Embryonic facial prominence (tissue), 1 donor: ENCODE measurements around the gene SCNN1A.

Experiments used
- DNase-seq: peaks from one replicate; pipeline ENCODE4 v3.0.0-alpha.2; 2016; ENCODE audit errors: extremely low spot score

The SCNN1A gene

DNA sequence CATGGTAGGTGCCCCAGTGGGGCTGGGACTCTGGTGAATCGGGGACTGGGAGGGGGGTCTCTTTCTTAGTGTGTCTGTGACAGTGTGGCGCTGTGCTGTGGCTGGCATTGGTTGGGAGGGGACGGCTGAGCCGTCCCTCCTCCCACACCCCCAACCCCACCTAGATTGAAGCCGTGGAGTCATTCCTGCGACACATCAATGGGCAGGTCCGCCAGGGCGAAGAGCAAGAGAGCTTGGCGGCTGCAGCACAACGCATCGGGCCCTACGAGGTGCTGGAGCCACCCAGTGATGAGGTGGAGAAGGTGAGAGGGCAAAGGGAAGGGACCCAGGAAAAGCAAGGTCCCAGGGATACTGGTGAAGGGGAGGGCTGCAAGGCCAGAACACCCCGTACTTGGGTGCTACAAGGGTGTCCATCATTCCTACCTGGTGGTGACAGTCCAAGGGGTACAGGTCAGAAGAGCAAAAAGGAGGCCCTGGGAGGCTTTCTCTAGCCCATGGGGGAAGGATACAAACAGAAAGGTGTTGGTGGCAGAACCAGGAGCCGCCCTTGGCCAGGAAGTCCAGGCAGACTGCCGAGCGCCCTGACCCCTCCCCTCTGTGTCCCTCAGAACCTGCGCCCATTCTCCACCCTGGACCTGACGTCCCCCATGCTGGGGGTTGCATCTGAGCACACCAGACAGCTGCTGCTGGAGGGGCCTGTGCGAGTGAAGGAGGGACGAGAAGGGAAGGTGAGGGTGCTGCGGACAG is 57.5 kb downstream of the SCNN1A start:
- DNase-seq: no peak

DNA sequence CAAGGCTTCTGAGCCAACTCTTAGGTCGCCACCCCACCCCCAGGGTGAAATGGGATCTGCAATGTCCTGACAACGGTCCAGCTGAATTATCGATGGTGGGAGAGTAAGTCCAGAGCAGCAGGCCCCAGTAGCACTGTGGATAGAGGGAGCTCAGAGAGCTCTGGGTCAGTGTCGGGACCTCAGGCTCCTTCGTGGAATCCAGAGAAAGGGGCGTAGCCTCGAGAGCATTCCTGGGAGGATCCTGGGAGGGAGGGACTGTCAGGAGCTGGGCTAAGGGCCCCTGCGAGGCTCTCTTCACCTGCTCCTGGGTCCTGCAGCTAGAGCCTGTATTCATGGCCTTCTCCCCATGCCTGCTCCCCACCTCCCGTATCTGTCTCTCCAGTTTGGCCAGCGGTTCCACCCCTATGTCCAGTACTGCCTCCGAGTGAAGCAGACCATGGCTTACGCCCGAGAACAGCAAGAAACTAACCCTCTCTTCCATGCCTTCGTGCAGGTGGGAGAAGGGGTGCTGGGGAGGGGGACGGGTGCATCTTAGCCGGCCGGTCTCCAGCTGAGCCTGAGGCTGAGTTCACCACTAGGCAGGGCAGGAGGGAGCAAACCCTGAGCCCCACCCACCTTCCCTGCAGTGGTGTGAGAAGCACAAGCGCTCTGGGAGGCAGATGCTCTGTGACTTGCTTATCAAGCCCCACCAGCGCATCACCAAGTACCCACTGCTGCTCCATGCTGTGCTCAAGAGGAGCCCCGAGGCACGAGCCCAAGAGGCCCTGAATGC is 58.3 kb downstream of the SCNN1A start:
- no peak for DNase-seq

DNA sequence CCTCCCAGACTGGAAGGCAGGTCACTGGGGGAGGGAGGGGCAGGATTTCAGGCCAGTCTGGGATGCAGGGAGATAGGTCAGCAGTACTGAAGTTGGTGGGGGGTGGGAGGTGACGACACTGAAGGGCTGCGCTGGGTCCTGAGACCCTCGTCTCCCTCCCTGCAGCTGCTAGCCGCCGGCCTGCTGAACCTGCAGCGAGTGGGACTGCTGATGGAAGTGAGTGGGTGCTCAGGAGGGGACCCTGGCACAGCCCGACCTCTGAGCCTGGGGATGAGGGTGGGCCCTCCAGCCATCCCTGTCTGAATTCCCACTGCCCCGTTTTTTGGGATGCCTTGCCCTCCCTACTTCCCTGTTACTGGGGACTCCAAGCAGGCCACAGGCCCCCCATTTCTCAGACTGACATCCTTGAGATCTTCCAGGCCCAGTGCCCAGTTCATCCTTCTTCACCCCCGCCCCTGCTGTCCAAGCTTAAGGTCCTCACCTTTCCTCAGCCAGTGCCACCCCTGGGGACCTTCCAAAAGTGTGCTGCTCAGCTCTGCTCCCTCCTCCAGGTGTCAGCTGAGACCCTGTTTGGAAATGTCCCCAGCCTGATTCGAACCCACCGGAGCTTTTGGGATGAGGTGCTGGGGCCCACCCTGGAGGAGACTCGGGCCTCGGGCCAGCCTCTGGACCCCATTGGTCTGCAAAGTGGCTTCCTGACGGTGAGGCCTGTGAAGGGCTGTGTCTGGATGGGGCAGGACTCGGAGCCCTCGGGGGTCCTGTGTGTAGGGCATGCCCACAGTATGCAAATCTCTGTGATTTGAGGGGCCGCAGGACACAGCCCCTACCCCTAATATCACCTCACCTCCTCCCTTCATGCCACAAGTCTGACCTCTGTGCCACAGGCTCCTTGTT is 59.4 kb downstream of the SCNN1A start:
- DNase-seq: no peak

DNA sequence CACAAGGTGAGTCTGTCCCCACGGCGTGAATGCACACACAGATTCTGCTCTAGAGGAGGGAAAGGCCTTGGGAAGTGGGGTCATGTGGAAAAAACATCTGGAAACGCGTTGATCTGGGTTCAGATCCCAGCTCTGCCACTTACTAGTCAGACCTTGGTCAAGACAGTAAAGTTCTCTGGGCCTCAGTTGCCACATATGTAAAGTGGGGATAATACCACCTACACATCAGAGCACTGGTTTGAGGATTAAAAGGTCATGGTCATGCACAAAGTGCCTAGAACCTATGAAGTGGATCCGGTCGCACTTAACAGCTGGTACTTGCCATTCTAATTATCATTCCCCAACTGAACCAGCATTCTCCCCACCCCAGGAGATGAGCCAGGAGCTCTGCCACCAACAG is 60.2 kb downstream of the SCNN1A start:
- no peak for DNase-seq

DNA sequence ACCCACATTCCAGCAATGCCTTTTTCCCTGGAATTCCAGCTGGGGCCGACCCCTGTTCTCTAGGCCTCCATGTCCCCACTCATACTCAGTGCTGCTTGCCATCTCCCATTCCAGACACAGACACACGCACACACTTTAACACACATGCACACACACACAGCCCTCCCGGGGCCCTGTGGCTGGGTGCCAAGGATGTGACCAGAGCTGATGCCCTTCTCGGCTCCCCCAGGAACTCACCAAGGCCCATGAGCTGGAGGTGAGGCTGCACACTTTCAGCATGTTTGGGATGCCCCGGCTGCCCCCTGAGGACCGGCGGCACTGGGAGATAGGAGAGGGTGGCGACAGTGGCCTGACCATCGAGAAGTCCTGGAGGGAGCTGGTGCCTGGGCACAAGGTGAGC is 60.6 kb downstream of the SCNN1A start:
- DNase-seq: no peak

DNA sequence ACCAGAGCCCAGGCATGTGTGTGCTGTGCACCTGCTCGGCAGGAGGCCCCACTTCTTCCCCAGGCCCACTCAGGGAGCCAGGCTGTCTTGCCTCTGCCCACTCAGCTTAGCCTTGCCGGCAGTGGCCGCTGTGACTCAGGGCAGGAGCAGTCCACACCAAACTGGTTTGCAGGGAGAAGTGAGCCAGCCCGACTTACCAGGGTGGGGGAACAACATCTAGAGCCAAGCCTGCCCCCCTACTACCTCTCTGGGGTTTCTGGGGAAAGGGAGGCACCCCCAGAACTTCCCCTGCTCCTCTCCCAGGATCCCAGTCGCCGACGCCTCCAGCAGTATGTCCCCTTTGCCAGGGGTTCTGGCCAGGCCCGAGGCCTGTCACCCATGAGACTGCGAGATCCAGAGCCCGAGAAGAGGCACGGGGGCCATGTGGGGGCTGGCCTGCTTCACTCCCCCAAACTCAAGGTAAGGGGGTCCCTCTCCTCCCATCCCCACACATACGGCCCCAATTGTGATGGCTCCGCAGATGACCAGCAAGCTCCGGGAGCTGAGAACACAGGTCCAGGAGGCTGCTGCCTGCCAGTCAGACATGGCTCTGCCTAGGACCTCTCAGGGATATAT is 61.9 kb downstream of the SCNN1A start:
- no peak for DNase-seq

DNA sequence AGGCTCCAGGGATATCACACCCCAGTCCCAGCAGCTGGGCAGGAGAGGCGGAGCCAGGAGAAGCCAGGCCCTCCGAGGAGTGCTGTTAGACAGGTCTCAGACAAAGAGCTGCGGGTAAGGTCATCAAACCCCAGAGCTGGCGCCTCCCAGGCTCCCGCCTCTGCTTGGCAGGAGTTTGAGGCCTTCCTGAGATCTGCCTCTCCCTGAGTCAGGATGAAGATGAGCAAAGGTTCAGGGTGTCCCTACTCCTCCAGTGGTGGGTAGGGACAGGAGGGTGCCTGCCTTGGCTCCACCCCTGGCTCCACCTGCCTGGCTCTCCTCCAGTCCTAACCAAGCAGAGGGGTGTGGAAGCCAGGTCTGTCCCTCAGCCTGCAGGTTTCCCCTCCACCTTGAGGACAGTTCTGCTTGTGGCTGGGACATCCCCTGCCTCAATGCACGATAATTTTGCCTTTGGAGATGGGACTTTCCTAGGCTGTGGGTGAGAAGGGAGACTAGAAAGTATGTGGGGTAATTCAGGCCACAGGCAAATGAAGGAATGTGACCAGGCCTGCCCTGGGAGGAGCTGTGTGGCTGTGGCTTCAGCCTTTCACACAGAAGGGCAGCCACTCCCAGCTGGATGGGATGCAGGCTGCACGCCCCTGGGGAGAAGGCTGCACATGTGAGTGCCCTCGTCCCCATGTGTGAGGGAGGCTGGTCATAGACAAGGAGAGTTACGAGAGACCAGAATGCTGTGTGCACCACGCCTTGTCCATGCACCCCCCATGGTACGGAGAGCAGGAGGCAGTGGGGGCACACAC is 62.6 kb downstream of the SCNN1A start:
- no peak for DNase-seq

DNA sequence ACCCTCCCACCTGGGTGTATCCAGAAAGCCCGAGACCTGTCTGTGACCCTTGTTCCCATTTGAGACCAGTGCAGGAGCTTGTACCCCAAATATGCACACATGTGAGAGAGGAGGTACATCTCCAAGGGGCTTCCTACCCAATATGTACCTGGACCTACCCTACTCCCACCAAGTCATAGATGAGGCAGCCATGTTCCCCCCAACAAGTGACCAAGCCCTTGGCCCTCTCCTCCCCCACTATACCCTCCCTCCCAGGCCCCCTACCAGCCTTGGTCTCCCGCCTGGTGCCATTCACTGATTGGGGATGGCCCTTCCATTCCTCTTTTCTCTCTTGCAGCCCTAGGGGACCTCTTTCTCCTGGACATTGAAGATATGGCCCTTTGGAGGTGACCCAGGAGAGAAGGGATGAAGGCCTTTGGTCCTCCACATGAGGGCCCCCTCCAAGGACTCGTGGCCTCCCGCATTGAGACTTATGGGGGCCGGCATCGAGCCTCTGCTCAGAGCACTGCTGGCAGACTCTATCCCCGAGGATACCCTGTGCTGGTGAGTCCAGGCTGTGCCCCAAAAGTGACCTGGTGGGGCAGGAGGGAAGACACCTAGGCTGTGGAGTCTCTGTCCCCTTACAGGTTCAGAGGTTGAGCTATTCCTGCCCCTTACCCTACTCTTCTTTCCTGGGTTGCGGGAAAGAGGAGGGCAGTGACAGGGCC is 63.4 kb downstream of the SCNN1A start:
- DNase-seq: no peak

DNA sequence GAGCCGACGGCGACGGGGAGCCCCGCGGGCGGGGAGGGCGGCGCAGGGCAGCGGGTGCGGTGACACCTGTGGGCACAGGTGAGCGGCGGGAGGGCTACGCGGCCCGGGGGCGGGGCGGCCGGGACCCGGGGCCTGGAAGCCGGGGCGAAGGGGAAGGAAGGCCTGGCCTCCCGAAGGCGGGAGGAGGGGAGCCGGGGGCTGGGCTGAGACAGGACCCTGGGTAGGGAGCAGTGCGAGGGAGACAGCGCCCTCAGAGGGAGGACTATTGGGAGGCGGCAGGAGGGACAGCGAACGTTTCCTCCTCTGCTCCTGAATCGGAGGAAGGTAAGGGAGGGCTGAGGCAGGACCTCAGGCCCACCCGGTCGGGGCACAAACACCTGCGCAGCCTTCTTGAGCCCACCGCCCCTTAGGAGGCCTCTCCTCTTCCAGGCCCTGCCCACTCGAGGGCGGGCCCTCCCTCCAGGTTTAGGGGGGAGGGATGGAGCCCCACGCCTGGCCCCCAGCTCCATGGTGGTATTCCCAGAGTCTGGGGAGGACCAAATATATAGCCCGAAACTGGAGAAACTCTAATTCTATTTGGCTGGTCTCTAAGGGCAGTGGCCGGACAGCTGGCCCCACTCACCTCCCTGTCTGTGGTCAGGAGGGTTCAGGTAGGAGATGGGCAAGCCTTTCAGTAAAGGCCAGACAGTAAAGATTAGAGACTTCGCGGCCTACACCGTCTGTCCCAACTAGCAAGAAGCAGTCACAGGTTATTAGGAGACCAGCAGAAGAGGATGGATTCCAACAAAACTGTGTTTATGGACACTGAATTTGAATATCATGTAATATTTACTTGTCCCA is 64.4 kb downstream of the SCNN1A start:
- no peak for DNase-seq

DNA sequence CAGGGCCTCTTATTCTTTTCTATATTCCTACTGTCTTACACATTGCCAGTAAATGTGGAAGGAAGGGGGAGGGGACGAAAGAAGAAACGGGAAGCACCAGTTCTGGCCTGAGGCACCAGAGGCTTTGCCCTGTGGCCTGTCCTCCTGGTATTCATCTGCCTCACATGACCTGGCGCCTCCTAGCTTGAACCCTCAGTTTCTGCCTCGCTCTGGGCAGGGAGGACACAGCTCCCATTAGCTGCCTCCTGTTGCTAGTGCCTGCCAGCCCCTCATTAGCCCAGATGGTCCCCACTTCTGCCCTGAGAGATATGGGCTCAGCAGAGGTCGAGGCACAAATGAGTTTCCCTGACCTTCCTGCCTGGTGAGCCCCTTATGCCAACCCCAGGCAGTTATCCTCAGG is 67.8 kb downstream of the SCNN1A start:
- DNase-seq: no peak

DNA sequence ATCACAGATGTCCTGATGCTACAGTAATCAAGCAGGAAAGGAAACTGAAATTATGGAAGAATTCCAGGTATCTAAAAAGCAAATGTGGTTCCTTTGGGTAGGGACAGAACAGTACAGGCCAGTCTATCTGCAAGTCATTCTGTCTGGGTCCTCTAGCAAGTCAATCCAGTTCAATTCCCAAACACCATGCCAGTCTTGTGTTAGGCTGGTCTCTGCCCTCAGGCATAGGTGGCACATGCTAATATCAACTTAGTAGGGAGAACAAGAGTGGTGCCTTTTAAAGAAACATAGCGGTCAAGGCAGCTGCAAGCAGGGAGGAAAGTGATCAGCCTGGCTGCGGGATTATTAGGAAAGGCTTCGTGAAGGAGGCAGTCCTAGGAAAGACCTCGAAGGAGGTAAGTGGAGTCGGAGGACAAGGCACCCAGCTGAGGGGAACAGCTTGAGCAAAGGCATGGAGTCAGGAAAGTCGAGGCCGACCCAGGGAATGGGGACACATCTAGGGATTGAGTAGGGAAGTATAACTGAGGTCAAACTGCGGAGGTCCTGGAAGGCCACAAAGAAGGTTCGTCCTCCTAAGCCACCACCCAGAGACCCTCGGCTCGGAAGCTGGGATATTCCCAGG is 68.7 kb downstream of the SCNN1A start:
- no peak for DNase-seq

DNA sequence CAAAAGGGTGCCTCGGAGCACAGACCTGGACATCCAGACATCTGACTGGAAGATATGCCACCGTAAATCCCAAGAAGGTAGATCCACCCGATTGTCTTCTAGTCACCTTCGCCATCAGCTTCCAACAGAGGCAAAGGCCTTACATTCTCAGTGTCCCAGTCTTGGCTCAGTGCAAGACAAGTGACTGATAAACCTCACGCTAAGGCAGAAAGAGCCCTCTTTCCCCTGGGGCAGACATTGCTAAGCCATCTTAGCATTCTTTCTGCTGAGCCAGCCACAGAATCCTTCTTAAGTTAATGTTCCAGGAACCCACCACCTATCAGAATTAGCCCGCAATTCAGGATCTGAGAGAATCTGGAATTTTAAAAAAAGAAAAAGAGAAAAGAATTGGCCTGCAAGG is 69.2 kb downstream of the SCNN1A start:
- DNase-seq: no peak

DNA sequence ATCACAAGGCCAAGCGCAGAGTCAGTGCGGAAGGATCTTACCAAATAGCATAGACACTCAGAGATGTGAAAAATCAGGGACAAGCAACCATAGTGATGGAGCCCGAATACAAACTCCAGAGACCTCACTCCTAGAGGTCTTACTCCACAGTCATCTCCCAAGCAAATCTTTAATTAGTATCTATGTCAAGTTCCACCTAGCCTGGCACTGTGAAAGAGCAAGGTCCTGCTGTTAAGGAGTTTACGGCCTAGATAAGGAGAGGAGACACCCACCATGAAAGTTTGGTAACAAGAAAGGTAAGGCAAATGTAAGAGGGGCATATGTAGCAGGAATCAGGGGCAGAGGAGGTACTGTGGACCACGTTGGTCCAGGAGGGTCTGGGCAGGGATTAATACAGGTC is 72.3 kb downstream of the SCNN1A start:
- no peak for DNase-seq

DNA sequence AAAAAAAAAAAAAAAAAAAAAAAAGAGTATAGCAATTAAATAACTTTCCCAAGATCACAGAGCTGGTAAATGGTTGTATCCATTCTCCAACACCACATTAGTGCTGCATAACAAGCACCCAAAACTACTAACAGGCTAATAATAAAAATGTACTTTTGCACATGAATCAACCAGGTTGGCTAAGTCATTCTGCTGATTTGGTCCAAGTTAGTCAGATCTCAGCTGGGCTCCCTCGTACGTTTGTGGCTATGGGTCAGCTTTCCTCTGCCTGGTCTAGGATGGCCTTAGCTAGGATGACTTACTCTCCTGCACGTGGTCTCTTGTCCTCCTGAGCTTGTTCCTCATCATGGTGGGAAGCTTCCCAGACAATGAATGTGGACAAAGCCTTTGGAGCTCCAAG is 72.7 kb downstream of the SCNN1A start:
- DNase-seq: no peak

DNA sequence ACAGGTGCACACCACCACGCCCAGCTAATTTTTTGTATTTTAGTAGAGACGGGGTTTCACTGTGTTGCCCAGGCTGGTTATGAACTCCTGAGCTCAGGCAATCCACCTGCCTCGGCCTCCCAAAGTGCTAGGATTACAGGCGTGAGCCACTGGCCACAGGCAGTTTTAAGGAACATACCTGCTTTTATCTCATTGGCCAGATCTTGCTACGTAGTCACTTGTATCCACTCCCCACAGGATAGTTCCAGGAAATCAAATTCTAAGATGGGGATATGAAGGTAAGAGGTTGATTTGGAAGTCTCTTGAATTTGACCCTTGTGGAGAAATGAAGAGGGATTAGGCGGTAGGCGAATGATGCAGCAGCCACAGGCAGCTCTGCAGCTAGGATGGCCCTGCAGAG is 73.6 kb downstream of the SCNN1A start:
- DNase-seq: no peak

DNA sequence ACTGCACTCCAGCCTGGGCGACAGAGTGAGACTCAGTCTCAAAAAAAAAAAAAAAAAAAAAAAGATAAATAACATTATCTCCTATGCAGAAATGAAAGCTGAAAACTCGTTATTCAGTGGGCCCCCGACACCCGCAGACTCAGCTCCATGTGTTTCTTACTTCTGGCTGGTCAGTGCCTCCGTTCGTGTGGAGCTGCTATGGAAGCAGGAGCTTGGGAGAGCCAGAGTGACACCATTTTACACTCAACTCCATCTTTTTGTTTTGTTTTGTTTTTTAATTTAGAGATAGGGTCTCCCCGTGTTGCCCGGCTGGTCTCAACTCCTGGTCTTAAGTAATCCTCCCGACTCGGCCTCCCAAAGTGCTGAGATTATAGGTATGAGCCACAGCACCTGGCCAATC is 78.2 kb downstream of the SCNN1A start:
- no peak for DNase-seq
